Thyroid gland (tissue), 4 donors: Measurements from ENCODE around the gene TMEM269. TPM values are rescaled to one million over a fixed set of nuclear protein-coding genes. Genes with fewer than 3 reads are reported as not detected.

Experiments
- DNase-seq, 2 donors: peaks; one replicate each; pipeline ENCODE4 v3.0.0-alpha.2; 2019
- H3K27ac ChIP-seq, 3 donors: fragments of 200-600 bp; sonication (generic); 1 replicate in 2 of 3; 2 replicates in 1 of 3; pipeline ENCODE4 v1.5.1; 2016 to 2019; ENCODE audit warnings: mild to moderate bottlenecking in 1 of 3, moderate library complexity in 1 of 3
- H3K27me3 ChIP-seq: fragments of 200-600 bp; sonication (generic); one replicate; pipeline ENCODE4 v1.5.1; 2019
- H3K36me3 ChIP-seq, 2 donors: fragments of 200-600 bp; sonication (generic); one replicate each; pipeline ENCODE4 v1.5.1; 2016 to 2019
- H3K4me1 ChIP-seq, 2 donors: fragments of 200-600 bp; sonication (generic); one replicate each; pipeline ENCODE4 v1.5.1; 2017 to 2019
- H3K4me3 ChIP-seq, 3 donors: fragments of 200-600 bp; sonication (generic); replicated peaks in 1 of 3; 1 replicate in 2 of 3; 2 replicates in 1 of 3; pipeline ENCODE4 v1.5.1; 2016; ENCODE audit warnings: mild to moderate bottlenecking in 1 of 3
- H3K9me3 ChIP-seq: fragments of 200-600 bp; sonication (generic); one replicate; pipeline ENCODE4 v1.5.1; 2017
- POLR2A ChIP-seq, 2 donors: fragments of 450-650 bp; IDR thresholded peaks; one replicate each; pipeline ENCODE4 v1.6.1; 2017; ENCODE audit warnings: antibody characterized with exemption in 2 of 2, mild to moderate bottlenecking in 2 of 2, moderate library complexity in 1 of 2
- WGBS, 2 donors: methylation state at CpG; one replicate each; pipeline ENCODE4 v1.1.5; 2017; 5-methylcytosine and 5-hydroxymethylcytosine counted together
- intact Hi-C: fragments of 100-400 bp; cut with DNase I; formaldehyde crosslinking; loops from one replicate; pipeline ENCODE4 v1.15.1; 2023
- total RNA-seq, 4 donors: library from RNA; depleted of rRNA; stranded (reverse); fragments of >200 nt; gene quantifications; one replicate each; pipeline ENCODE4 v1.2.3, GENCODE V29; 2016
- TF ChIP-seq, protein P1 (sequence below), 6 experiments: fragments of 200-600 bp in 3 of 6; fragments of 450-650 bp in 3 of 6; sonication (generic) in 3 of 6; IDR thresholded peaks; one replicate each; pipeline ENCODE4 v1.5.1; 2016 to 2019; ENCODE audit warnings: antibody characterized with exemption in 6 of 6, mild to moderate bottlenecking in 2 of 6, inconsistent platforms in 1 of 6, moderate library complexity in 1 of 6

TMEM269 gene
- total RNA-seq, 4 donors from 2014 or later: 0.11 to 2.6 TPM; not detected in 2

DNA sequence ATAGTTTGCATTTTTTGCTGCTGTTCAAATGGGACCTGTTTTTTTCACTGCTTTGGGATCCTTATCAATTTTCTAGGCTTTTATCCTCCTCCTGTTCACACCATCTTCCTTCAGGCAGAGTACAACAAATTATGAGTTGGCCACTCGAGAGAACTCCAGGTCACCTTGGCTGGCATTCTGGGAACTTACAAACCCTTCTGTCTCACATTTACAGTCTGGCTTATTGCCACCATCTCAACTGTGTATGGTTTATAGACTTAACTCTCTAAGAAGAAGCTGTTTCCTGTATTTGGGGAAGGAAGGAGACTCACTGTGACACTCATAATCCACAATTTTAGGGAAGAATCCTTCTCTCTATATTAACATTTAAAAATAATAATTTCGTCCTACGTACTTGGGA is 56.2 kb downstream of the TMEM269 start:
- intact Hi-C loops: no loop called here
- DNase-seq: no peak
- Histone ChIP-seq H3K4me3 (no peak overlapping the region), H3K27ac (no peak overlapping the region), H3K9me3 (no peaks in the 10 kb centered on the region), H3K36me3 (peaks cover 0 to 6% of the 10 kb centered on the region in 2 donors), H3K4me1 (peaks cover 10 to 13% of the 10 kb centered on the region in 2 donors), H3K27me3 (no peaks in the 10 kb centered on the region)
- TF ChIP-seq POLR2A (IDR thresholded peaks at IDR 0.05): no peak
- WGBS, 2 donors: 90% methylated on average over 3 of the region's 3 CpGs

DNA sequence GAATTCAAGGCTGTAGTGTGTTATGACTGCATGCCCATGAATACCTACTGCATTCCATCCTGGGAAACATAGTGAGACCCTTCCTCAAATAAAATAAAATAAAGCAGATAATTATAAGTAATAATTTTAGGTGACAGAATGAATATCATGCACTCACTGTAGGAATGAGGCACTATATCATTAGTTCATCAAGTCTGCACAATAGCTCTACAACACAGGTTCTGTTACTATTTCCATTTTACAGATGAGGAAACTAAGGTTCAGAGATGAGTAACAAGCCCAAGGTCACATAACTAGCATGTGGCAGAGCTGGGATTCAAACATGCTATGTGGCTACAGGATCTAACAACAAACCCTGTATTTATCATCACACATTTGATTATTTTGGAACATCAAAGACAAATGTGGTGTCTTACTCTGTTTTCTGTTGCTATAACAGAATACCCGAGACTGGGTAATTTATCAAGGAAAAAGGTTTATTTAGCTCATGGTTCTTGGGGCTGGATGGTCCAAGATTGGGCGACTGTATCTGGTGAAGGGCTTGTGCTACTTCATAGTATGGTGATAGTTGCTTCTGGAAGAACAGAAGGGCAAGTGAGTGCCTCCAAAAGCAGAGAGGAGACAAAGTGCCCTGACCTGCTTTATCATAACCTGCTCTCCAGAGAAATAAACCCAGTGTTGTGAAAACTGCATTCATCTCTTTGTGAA is 56.8 kb downstream of the TMEM269 start:
- 96% methylated on average over 2 of the region's 2 CpGs for WGBS, 2 donors
- intact Hi-C loops: no loop called here
- H3K27ac ChIP-seq: no peak overlapping the region
- no peaks in the 10 kb centered on the region for H3K9me3 ChIP-seq
- TF ChIP-seq, protein P1, sequence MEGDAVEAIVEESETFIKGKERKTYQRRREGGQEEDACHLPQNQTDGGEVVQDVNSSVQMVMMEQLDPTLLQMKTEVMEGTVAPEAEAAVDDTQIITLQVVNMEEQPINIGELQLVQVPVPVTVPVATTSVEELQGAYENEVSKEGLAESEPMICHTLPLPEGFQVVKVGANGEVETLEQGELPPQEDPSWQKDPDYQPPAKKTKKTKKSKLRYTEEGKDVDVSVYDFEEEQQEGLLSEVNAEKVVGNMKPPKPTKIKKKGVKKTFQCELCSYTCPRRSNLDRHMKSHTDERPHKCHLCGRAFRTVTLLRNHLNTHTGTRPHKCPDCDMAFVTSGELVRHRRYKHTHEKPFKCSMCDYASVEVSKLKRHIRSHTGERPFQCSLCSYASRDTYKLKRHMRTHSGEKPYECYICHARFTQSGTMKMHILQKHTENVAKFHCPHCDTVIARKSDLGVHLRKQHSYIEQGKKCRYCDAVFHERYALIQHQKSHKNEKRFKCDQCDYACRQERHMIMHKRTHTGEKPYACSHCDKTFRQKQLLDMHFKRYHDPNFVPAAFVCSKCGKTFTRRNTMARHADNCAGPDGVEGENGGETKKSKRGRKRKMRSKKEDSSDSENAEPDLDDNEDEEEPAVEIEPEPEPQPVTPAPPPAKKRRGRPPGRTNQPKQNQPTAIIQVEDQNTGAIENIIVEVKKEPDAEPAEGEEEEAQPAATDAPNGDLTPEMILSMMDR (IDR thresholded peaks at IDR 0.05): no peak
- TF ChIP-seq POLR2A (IDR thresholded peaks at IDR 0.05): no peak
- H3K4me3 ChIP-seq: no peak overlapping the region
- H3K27me3 ChIP-seq: no peaks in the 10 kb centered on the region
- no peak for DNase-seq
- H3K4me1 ChIP-seq: peaks cover 10 to 13% of the 10 kb centered on the region in 2 donors
- peaks cover 0 to 6% of the 10 kb centered on the region in 2 donors for H3K36me3 ChIP-seq

DNA sequence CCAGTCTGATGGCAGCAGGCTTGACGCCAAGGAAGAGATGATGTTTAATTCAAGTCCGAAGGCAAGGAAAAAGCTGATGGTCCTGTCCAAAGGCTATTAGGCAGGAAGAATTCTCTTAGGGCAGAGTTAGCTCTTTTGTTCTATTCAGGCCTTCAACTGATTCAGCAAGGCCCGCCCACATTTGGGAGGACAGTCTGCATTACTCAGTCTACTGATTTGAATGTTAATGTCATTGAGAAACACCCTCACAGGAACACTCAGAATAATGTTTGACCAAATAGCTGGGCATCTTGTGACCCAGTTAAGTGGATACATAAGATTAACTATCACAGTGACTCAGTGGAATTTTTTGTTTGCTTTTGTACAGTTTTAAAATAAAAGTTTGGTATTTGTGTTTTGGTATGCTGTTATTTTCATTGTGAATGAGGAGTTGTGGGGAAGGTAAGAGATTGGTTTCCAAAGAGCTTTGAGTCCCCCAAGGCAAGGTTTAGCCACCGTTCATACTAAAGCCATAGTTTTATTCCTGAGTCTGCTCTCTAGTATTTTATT is 59.9 kb downstream of the TMEM269 start:
- Histone ChIP-seq H3K27ac (peak overlapping the region in 1 of 3 donors; percentile 28), H3K36me3 (peaks cover 0 to 6% of the 10 kb centered on the region in 2 donors), H3K9me3 (no peaks in the 10 kb centered on the region), H3K27me3 (no peaks in the 10 kb centered on the region), H3K4me3 (no peak overlapping the region), H3K4me1 (peaks cover 17 to 24% of the 10 kb centered on the region in 2 donors)
- intact Hi-C loops: no loop called here
- WGBS, 2 donors: 94 to 95% methylated on average over 4 of the region's 4 CpGs
- DNase-seq: peak; percentile 12 to 62
- TF ChIP-seq, protein P1 (IDR thresholded peaks at IDR 0.05): no peak
- no peak for TF ChIP-seq POLR2A (IDR thresholded peaks at IDR 0.05)

DNA sequence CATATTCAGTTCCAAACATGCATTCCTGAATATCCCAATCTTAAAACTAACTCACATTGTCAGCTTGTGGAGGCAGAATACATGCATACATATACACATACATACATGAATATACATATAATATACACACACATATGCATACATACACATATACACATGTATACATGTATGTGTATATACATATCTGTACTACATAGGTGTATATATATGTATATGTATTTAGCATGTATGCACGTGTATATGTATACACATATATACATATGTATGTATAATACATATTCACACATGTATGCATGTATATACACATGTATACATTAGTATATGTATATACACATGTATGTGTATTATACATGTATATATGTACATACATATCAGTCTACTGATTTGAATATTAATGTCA is 60.4 kb downstream of the TMEM269 start:
- H3K4me1 ChIP-seq: peaks cover 17 to 24% of the 10 kb centered on the region in 2 donors
- WGBS, 2 donors: 67 to 73% methylated on average over 1 of the region's 1 CpG
- intact Hi-C loops: no loop called here
- no peak overlapping the region for H3K4me3 ChIP-seq
- DNase-seq: no peak
- H3K27me3 ChIP-seq: no peaks in the 10 kb centered on the region
- peak overlapping the region in 1 of 3 donors; percentile 28 for H3K27ac ChIP-seq
- H3K9me3 ChIP-seq: no peaks in the 10 kb centered on the region
- TF ChIP-seq POLR2A (IDR thresholded peaks at IDR 0.05): no peak
- TF ChIP-seq, protein P1 (IDR thresholded peaks at IDR 0.05): no peak
- peaks cover 0 to 6% of the 10 kb centered on the region in 2 donors for H3K36me3 ChIP-seq

DNA sequence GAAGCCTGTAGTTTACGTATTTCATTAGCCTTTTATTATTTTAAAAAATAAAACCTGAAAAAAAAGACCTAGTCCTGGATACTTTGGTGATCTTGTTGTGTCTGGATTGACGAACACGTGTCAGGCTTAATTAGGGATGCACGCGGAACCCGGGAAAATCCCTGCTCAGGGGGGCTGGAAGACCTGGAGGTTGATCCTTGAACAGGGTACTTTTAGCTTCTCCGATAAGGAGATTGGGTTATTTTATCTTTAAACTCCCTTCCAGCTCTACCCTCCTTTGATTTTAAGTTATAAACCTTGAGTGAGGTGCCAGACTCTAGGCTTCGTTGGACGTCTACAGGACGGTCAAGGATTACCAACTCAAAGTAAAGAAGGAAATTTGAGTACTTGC is 61.1 kb downstream of the TMEM269 start:
- no peak for DNase-seq
- H3K27ac ChIP-seq: peak overlapping the region in 2 of 3 donors; percentile 3 to 42
- 11 to 13% methylated on average over 10 of the region's 10 CpGs for WGBS, 2 donors
- H3K27me3 ChIP-seq: no peaks in the 10 kb centered on the region
- TF ChIP-seq POLR2A (IDR thresholded peaks at IDR 0.05): no peak
- TF ChIP-seq, protein P1 (IDR thresholded peaks at IDR 0.05): no peak
- H3K4me3 ChIP-seq: peak overlapping the region; percentile 11 to 93 (median 42)
- intact Hi-C loops: no loop called here
- peaks cover 17 to 24% of the 10 kb centered on the region in 2 donors for H3K4me1 ChIP-seq
- no peaks in the 10 kb centered on the region for H3K9me3 ChIP-seq
- H3K36me3 ChIP-seq: peaks cover 1 to 7% of the 10 kb centered on the region in 2 donors
